ENCODE data around the gene MEGF11. TPM values are rescaled to one million over a fixed set of nuclear protein-coding genes. Genes with fewer than 3 reads are reported as not detected.

The MEGF11 gene
- total RNA-seq, 1 experiment from 2014 or later = 2.3 TPM

DNA sequence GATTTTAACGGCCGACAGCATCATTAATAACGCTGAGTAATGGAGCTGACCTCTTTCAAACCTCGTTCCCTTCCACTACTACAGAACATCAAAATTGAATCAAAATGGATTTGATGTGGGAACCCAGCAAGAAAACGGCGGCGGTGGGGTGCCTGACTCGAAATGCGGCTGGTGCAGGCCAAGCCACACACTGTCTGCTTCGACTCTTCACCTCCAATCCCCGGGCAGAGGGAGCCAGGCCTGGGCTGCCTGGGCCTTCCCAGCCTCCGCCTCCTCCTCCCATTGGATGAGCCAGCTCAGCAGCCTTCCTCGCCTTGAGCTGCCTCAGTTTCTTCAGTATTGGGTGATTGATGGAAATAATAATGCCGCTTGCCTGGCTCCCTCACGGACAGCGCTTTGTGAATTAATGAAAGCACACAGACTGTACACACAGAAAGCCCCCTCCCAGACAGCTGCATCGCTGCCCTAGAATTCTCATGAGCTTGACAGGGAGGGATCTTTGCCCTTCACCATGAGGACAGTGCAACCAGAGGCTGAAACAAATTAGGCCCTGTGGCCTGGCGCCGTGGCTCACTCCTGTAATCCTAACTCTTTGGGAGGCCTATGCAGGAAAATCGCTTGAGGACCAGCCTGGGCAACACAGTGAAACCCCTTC lies 11.4 kb upstream of the MEGF11 start:
- Histone ChIP-seq H3K36me3 (ENCODE audit: control insufficient read depth in 1 of 2, insufficient read depth in 2 of 2, low read length in 2 of 2) (no peaks in the 10 kb centered on the region), H3K9ac (ENCODE audit: low read length) (no peak overlapping the region), H3K4me3 (replicated peaks in 1 of 2; ENCODE audit: low read depth in 1 of 2, low read length in 2 of 2) (no peak overlapping the region), H3K9me3 (ENCODE audit: control insufficient read depth in 1 of 2, insufficient read depth in 1 of 2, low read depth in 1 of 2, low read length in 2 of 2) (no peaks in the 10 kb centered on the region), H3K27me3 (ENCODE audit: insufficient read depth, low read length) (no peaks in the 10 kb centered on the region), H3K4me1 (ENCODE audit: control insufficient read depth in 1 of 2, insufficient read depth in 2 of 2, low read length in 2 of 2) (peaks cover 10 to 13% of the 10 kb centered on the region in 2 experiments; a peak in 3 of 4 replicates), H3K79me2 (ENCODE audit: insufficient read depth, low read length) (no peaks in the 10 kb centered on the region), H4K20me1 (ENCODE audit: insufficient read depth) (no peaks in the 10 kb centered on the region), H3K27ac (ENCODE audit: low read depth, low read length) (no peak overlapping the region), H3K9me2 (ENCODE audit: insufficient read depth) (no peaks in the 10 kb centered on the region), H3K4me2 (ENCODE audit: low read length) (no peak overlapping the region), H2AFZ (ENCODE audit: low read depth, low read length, poor library complexity, severe bottlenecking) (no peak overlapping the region)
- CTCF ChIA-PET = no interaction called here
- RAD21 ChIA-PET (ENCODE audit: low non-redundant PET in 1 of 2, low total read pairs in 2 of 2, uncharacterized antibody in 2 of 2, unreplicated experiment in 2 of 2) = no interaction called here
- BruUV-seq (replicated peaks) = no TSS peak
- intact Hi-C loops (cut with micrococcal nuclease) = no loop called here
- ATAC-seq (no peak), DNase-seq (ENCODE audit: low read depth, low spot score) (no peak)
- TF ChIP-seq TCF7L2 (IDR thresholded peaks at IDR 0.05; ENCODE audit: borderline replicate concordance, extremely low read depth, insufficient read depth, insufficient read length) (no peak), ZNF274 (IDR thresholded peaks at IDR 0.05; ENCODE audit: low read depth, low read length) (no peak), ZFX (IDR thresholded peaks at IDR 0.05) (no peak), EZH2 (IDR thresholded peaks at IDR 0.05) (no peak), POLR2AphosphoS5 (IDR thresholded peaks at IDR 0.05; ENCODE audit: low read depth, low read length) (no peak), POLR2A (IDR thresholded peaks at IDR 0.05; ENCODE audit: borderline replicate concordance, extremely low read depth, insufficient read depth, insufficient read length) (no peak), SIN3A (IDR thresholded peaks at IDR 0.05; ENCODE audit: low read depth) (no peak), ATF3 (IDR thresholded peaks at IDR 0.05) (no peak), YY1 (IDR thresholded peaks at IDR 0.05; ENCODE audit: extremely low read depth, insufficient replicate concordance, low read depth, low read length) (no peak), CTCF (IDR thresholded peaks at IDR 0.05 in 2 of 3, conservative IDR thresholded peaks at IDR 0.05 in 1 of 3; ENCODE audit: borderline replicate concordance in 1 of 3, insufficient read depth in 1 of 3, low read depth in 2 of 3, low read length in 2 of 3) (no peak), EZH2phosphoT487 (IDR thresholded peaks at IDR 0.05; ENCODE audit: borderline replicate concordance) (no peak), SRF (IDR thresholded peaks at IDR 0.05; ENCODE audit: low read depth) (no peak), SP1 (IDR thresholded peaks at IDR 0.05; ENCODE audit: low read depth) (no peak), MAX (IDR thresholded peaks at IDR 0.05) (no peak), JUND (IDR thresholded peaks at IDR 0.05) (no peak), RAD21 (IDR thresholded peaks at IDR 0.05; ENCODE audit: low read depth) (no peak), FOSL1 (IDR thresholded peaks at IDR 0.05; ENCODE audit: low read depth) (no peak), ELF1 (IDR thresholded peaks at IDR 0.05; ENCODE audit: borderline replicate concordance, low read depth) (no peak)
- TF ChIP-seq, protein P1, sequence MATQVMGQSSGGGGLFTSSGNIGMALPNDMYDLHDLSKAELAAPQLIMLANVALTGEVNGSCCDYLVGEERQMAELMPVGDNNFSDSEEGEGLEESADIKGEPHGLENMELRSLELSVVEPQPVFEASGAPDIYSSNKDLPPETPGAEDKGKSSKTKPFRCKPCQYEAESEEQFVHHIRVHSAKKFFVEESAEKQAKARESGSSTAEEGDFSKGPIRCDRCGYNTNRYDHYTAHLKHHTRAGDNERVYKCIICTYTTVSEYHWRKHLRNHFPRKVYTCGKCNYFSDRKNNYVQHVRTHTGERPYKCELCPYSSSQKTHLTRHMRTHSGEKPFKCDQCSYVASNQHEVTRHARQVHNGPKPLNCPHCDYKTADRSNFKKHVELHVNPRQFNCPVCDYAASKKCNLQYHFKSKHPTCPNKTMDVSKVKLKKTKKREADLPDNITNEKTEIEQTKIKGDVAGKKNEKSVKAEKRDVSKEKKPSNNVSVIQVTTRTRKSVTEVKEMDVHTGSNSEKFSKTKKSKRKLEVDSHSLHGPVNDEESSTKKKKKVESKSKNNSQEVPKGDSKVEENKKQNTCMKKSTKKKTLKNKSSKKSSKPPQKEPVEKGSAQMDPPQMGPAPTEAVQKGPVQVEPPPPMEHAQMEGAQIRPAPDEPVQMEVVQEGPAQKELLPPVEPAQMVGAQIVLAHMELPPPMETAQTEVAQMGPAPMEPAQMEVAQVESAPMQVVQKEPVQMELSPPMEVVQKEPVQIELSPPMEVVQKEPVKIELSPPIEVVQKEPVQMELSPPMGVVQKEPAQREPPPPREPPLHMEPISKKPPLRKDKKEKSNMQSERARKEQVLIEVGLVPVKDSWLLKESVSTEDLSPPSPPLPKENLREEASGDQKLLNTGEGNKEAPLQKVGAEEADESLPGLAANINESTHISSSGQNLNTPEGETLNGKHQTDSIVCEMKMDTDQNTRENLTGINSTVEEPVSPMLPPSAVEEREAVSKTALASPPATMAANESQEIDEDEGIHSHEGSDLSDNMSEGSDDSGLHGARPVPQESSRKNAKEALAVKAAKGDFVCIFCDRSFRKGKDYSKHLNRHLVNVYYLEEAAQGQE (IDR thresholded peaks at IDR 0.05; ENCODE audit: low read depth) = no peak
- TF ChIP-seq, protein P2, sequence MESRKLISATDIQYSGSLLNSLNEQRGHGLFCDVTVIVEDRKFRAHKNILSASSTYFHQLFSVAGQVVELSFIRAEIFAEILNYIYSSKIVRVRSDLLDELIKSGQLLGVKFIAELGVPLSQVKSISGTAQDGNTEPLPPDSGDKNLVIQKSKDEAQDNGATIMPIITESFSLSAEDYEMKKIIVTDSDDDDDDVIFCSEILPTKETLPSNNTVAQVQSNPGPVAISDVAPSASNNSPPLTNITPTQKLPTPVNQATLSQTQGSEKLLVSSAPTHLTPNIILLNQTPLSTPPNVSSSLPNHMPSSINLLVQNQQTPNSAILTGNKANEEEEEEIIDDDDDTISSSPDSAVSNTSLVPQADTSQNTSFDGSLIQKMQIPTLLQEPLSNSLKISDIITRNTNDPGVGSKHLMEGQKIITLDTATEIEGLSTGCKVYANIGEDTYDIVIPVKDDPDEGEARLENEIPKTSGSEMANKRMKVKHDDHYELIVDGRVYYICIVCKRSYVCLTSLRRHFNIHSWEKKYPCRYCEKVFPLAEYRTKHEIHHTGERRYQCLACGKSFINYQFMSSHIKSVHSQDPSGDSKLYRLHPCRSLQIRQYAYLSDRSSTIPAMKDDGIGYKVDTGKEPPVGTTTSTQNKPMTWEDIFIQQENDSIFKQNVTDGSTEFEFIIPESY (IDR thresholded peaks at IDR 0.05; ENCODE audit: extremely low read depth, insufficient replicate concordance, low read length) = no peak
- POLR2A ChIA-PET = no interaction called here
